Epithelial cell of prostate (primary cell): ENCODE data around the gene EXOSC9.

Experiments used
- DNase-seq: peaks from one replicate; pipeline ENCODE4 v3.0.0-alpha.2; 2011; ENCODE audit warnings: low read depth, low spot score
- H3K27ac ChIP-seq: fragments of 450-650 bp; 2 replicates; pipeline ENCODE4 v1.5.1; 2017; ENCODE audit warnings: mild to moderate bottlenecking

Gene EXOSC9

DNA sequence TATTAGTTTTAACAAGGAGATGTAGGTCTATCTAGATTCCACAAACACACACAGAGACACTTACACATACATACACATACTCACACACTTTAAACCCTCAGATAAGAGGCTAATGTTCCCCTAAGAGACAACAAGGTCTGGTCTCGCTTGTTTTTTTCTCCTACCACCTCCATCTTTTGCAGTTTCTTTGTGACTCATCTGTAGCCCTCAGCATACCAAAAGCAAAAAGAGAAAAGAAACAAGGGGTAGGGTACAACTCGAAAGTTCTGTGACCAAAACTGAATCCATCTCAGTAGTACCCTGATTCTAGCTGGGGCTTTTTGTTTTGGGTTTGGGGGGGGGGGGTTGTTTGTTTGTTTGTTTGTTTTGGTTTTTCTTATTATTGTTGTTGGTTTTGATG, 12.2 kb upstream of the EXOSC9 start:
- no peak for DNase-seq
- no peak overlapping the region for H3K27ac ChIP-seq

DNA sequence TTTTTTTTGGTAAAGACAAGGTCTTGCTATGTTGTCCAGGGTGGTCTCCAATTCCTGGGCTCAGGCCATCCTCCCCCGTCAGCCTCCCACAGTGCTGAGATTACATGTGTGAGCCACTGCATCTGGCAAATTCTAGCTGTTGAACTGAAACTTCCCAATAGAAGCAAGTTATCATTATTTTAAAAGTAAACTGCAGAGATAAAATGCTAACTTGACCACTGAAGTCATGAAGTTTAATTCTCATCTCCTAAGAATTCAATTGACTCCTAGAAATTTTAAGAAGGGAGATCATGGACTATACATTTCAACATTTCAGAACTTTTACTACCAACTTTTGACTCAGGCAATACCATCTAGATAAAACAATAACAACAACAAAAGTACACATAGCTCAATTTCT, 11.7 kb upstream of the EXOSC9 start:
- no peak overlapping the region for H3K27ac ChIP-seq
- no peak for DNase-seq

DNA sequence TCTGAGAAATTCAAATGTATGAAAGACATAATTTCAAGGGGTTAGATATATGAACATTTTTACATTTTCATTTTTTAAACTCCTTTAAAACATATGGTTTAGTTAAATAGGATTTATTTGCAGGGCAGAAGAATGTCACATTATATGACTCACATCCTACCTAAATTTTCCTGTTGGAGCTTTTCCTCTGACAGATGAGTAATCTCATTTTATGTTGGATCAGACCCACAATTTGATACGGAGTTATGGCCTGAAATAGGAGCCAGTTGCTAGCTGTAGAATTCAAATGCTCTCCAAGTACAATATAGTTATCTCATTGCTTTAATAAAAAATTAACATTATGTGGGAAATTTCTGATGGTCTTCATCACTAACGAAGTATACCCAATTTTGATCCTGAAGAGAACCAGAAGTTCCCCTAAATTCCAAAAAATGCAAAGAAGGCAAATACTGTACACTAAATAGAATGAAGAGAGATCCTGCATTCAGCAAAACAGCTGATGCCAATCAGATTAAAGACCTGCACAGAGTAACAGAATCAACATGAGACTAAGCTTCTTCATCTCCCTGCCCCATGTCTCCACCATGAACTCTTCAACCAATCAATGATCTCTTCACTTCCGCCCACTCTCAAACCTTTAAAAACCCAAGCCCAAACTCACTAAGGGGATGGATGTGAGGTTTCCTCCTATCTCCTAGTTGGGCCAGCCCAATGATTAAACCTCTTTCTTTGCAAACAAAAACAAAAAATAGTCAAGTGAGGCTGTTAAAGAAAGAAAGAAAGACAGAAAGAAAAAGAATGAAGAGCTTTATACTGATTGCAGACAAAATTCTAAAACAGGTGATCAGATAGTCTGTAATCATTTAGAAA, 10.9 kb upstream of the EXOSC9 start:
- H3K27ac ChIP-seq, result no peak overlapping the region
- DNase-seq, result no peak

GRCh38 chr4:121790976-121791375, 10.1 kb upstream of the EXOSC9 start:
- no peak overlapping the region for H3K27ac ChIP-seq
- no peak for DNase-seq

DNA sequence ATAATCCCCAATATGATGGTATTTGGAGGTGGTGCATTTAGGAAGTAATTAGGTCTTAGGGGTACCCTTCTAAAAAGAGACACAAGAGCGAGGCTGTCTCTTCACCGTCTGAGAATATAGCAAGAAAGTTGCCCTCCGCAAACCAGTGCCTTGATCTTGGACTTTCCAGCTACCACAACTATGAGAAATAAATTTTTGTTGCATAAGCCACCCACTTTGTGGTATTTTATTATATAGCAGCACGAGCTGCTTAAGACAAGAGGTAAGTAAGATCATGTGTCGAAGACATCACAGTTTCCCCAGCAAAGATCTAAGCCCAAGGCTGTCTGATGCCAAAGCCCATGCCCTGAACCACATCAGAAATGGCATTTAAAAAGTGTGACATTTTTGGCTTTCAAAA, 9.6 kb upstream of the EXOSC9 start:
- DNase-seq, result no peak
- H3K27ac ChIP-seq, result no peak overlapping the region

DNA sequence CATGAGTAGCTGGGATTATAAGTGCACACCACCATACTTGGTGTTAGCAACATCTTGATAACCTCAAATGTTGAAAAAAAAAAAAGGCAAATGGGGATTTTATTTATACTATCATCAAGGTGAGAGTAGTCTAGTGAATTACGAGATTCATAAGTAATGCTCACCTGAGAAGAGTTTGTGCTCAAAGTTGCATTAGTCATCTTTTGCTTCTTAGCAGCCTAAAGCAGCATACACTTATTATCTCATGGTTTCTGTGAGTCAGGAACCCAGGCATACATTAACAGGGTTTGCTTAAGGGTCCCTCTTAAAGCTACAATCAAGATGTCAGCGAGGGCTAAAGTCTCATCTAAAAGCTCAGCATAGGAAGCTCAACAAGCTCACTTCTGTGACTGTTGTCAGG, 8.2 kb upstream of the EXOSC9 start:
- peak; percentile 48 for DNase-seq
- H3K27ac ChIP-seq, result no peak overlapping the region

GRCh38 chr4:121794505-121795188, 6.5 kb upstream of the EXOSC9 start:
- no peak for DNase-seq
- H3K27ac ChIP-seq, result no peak overlapping the region

DNA sequence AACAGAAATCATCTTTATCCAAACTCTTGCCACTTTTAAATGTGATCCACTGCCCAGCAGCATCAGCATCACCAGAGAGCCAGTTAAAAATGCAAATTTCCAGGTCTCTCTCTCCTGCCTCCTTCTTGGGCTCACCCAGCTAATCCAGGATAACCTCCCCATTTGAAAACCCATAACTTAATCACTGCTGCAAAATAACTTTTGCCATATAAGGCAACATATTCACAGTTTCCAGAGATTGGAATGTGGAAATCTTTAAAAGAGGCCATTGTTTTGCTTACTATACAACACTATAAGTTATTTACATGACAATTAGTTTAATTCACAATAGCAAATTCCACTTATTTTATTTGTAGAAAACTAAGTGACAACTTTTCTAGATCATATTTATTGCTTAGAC, 4.8 kb upstream of the EXOSC9 start:
- H3K27ac ChIP-seq, result no peak overlapping the region
- no peak for DNase-seq

GRCh38 chr4:121799208-121799823, 1.8 kb upstream of the EXOSC9 start:
- DNase-seq, result no peak
- no peak overlapping the region for H3K27ac ChIP-seq

DNA sequence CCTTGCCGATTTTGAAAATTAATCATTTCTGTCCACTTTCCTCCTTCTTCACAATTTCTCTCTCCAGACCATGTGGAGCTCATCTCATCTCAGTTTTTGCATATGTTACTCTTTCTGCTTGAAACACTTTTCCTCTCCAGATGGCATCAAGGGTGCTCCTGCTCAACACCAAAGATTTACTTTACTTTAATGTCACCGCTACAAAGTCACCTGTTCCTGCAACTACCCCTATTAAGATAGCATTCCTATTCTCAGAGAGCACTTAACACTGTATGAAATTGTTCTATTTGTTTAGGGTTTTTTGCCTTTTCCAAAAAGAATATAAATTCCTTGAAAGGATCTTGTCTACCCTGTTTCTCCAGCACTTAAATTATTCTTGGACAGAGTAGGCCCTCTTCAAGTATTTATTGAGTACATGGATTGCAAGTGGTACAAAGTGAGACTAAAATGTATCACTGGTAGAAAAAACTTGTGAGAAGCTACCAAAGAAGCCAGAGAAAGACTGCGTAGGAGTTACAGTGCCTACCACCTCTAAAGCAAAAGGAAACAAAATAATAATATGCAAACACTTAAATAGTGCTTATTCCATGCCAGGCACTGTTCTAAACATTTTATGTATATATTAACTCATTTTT, 1.1 kb upstream of the EXOSC9 start:
- no peak overlapping the region for H3K27ac ChIP-seq

GRCh38 chr4:121800638-121800960, 524 bp upstream of the EXOSC9 start:
- peak overlapping the region; percentile 57 for H3K27ac ChIP-seq
- DNase-seq, result no peak

More for the DNA sequence above, 1.1 kb upstream of the EXOSC9 start:
- no peak for DNase-seq

DNA sequence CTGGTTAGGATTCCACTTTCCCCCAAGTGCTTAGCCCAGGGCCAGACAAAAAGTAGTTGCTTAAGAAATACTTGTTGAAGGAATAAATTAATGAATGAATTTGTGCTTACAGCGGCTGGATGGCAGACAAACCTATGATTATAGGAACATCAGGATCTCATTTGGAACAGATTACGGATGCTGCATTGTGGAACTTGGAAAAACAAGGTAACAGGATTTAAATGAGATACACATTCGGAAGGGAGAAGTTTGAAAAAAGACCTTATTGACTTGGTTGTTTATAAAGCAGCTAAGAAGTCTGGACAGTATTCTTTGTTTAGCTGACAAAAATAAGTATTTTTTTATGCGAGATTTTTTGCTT, 572 bp downstream of the EXOSC9 start:
- DNase-seq, result no peak

DNA sequence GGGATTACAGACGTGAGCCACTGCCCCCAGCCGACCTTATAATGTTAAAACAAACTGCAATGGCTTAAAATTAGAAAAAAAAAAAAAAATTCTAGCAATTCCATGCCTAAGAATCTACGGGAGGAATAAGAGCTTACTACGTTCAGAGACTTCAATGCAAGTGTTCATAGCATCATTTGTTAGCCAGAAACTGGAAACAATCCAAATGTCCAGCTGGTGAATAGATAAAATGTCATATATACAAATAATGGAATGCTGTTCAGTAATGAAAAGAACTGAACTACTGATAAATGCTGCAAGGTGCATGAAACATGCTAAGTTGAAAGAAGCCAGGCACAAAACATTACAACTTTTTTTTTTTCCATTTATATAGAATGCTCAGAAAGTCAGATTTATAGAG, 5.3 kb downstream of the EXOSC9 start:
- DNase-seq, result no peak
- no peak overlapping the region for H3K27ac ChIP-seq

More for the DNA sequence above, 572 bp downstream of the EXOSC9 start:
- peak overlapping the region; percentile 57 for H3K27ac ChIP-seq

GRCh38 chr4:121811122-121811521, 10.0 kb downstream of the EXOSC9 start:
- DNase-seq, result no peak
- H3K27ac ChIP-seq, result no peak overlapping the region

- no peak overlapping the region for H3K27ac ChIP-seq
- no peak for DNase-seq
Measured at GRCh38 chr4:121814756-121815155, 13.6 kb downstream of the EXOSC9 start.

- H3K27ac ChIP-seq, result no peak overlapping the region
- no peak for DNase-seq
Measured at GRCh38 chr4:121817006-121817405, 15.9 kb downstream of the EXOSC9 start.

- no peak overlapping the region for H3K27ac ChIP-seq
- DNase-seq, result no peak
Measured at GRCh38 chr4:121817701-121818100, 16.6 kb downstream of the EXOSC9 start.

DNA sequence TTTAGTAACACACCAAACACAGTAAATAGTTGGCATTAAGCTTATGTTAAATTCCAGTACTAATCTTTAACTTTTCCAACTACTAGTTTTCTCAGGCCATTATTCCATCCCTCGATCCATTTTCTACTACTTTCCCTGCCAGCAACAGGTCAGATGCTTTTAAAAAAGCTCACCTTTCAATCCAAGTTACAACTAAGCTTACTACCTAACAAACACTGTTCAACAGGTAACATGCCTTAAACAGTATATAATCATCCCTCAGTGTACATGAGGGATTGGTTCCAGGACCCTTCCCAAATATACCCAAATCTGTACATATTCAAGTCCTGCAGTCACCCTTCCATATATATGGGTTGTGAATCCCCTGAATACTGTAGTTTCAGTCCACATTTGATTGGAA, 17.1 kb downstream of the EXOSC9 start:
- no peak for DNase-seq
- H3K27ac ChIP-seq, result no peak overlapping the region

DNA sequence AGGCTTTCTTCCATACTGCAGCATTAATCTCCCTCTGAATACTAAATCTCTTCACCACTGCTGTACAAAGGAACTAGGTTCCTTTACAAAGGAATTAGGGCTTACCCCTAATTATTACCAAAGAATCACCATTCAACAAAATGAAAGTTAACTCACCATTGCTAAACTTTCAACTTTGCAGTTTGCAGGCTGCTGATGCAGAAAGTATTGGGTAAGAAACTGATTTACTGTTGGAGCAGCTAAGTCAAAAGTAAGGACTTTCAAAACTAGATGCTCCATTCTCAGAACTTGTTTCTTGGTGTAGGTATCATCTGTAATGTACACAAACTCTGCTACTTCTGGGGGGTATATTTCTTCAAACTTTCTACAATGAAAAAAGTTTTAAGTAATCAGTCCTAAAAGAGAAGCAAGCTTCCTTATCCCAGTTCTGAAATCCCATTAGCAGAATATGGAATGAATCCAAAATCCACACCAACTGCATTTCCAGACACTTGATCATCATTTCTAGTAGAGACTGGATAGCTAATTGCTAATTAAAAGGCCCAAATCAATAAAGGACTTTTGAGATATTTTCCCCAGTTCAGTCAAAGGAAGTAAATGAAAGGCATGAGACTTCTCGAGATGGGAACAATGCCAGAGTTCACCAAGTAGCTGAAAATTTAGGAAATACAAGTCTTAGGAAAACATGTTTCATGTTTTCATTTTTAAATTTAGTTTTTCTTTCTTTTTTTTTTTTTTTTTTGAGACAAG, 18.3 kb downstream of the EXOSC9 start:
- no peak overlapping the region for H3K27ac ChIP-seq
- DNase-seq, result no peak

DNA sequence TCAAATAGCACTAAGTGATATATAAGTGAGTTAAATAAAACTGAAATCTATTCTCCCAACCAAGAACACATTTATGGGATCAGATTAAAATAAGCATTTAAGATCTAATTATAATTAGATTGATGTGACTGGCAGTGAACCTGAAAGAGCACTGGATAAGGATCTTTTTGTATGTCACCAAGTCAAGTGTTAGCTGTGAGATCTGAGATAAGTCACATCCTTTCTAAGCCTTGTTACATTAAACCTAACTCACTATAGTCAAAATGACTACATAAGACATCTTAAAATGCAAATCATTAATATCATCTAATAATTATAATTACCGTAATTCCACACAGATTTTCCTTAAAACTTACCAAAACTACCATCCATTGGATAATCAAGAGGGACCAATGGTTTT, 20.9 kb downstream of the EXOSC9 start:
- no peak for DNase-seq
- H3K27ac ChIP-seq, result no peak overlapping the region
